H9 (cell line): ENCODE results near the gene TIMELESS. TPM values are rescaled to one million over a fixed set of nuclear protein-coding genes. Genes with fewer than 3 reads are reported as not detected.
A peak's percentile ranks its signal among the peaks of the same experiment; 100 is the strongest.
"Not testable (repeated sequence)": the region's sequence is repeated elsewhere in the genome, so short reads cannot be mapped to it uniquely, and the experiment has no call there.

Experiments
- DNase-seq: peaks from one replicate; pipeline ENCODE4 v3.0.0-alpha.2; 2017
- H2AFZ ChIP-seq: one replicate; pipeline ENCODE4 v1.6.1; 2013; ENCODE audit warnings: mild to moderate bottlenecking, low read length, control low read depth, moderate library complexity
- H2AK5ac ChIP-seq: 2 replicates; pipeline ENCODE4 v1.6.1; 2013; ENCODE audit warnings: low read length, control low read depth, mixed read lengths; ENCODE audit not compliant: insufficient read length
- H2BK120ac ChIP-seq: one replicate; pipeline ENCODE4 v1.6.1; 2013; ENCODE audit warnings: low read depth, mild to moderate bottlenecking, low read length, control low read depth, inconsistent platforms; ENCODE audit not compliant: poor library complexity, severe bottlenecking
- H2BK12ac ChIP-seq: 2 replicates; pipeline ENCODE4 v1.6.1; 2013; ENCODE audit warnings: low read length, control low read depth, mixed read lengths, low read depth; ENCODE audit not compliant: insufficient read length
- H2BK15ac ChIP-seq: 2 replicates; pipeline ENCODE4 v1.6.1; 2013; ENCODE audit warnings: low read depth, low read length, control low read depth
- H2BK20ac ChIP-seq: one replicate; pipeline ENCODE4 v1.6.1; 2013; ENCODE audit warnings: low read depth, mild to moderate bottlenecking, low read length, control low read depth, inconsistent platforms; ENCODE audit not compliant: poor library complexity, severe bottlenecking
- H2BK5ac ChIP-seq: 2 replicates; pipeline ENCODE4 v1.6.1; 2013; ENCODE audit warnings: low read length, control low read depth, mixed read lengths; ENCODE audit not compliant: insufficient read length
- H3K14ac ChIP-seq: 2 replicates; pipeline ENCODE4 v1.6.1; 2013; ENCODE audit warnings: low read length, control low read depth; ENCODE audit not compliant: insufficient read depth
- H3K18ac ChIP-seq: 2 replicates; pipeline ENCODE4 v1.6.1; 2013; ENCODE audit warnings: low read depth, mild to moderate bottlenecking, mixed read lengths, low read length, control low read depth; ENCODE audit not compliant: insufficient read length
- H3K23ac ChIP-seq: 2 replicates; pipeline ENCODE4 v1.6.1; 2013; ENCODE audit warnings: low read length, control low read depth, mixed read lengths, low read depth; ENCODE audit not compliant: insufficient read length
- H3K23me2 ChIP-seq: 2 replicates; pipeline ENCODE4 v1.6.1; 2013; ENCODE audit warnings: low read depth, mild to moderate bottlenecking, mixed read lengths, low read length, control low read depth; ENCODE audit not compliant: insufficient read length, poor library complexity, severe bottlenecking
- H3K27ac ChIP-seq: 2 replicates; pipeline ENCODE4 v1.5.1; 2013; ENCODE audit warnings: low read length, control low read depth, mixed read lengths, low read depth; ENCODE audit not compliant: insufficient read length
- H3K27me3 ChIP-seq: 2 replicates; pipeline ENCODE4 v1.6.1; 2013; ENCODE audit warnings: low read length, control low read depth, inconsistent platforms; ENCODE audit not compliant: insufficient read depth
- H3K4ac ChIP-seq: 2 replicates; pipeline ENCODE4 v1.6.1; 2013; ENCODE audit warnings: low read depth, mild to moderate bottlenecking, control low read depth, inconsistent platforms, low read length, moderate library complexity
- H3K4me1 ChIP-seq: 2 replicates; pipeline ENCODE4 v1.6.1; 2013; ENCODE audit warnings: low read length, control low read depth, inconsistent platforms; ENCODE audit not compliant: insufficient read depth
- H3K4me2 ChIP-seq: 2 replicates; pipeline ENCODE4 v1.6.1; 2013; ENCODE audit warnings: low read length, control low read depth, mixed read lengths; ENCODE audit not compliant: insufficient read length, insufficient read depth
- H3K56ac ChIP-seq: 2 replicates; pipeline ENCODE4 v1.6.1; 2013; ENCODE audit warnings: low read depth, mild to moderate bottlenecking, mixed read lengths, low read length, control low read depth; ENCODE audit not compliant: insufficient read length
- H3K79me1 ChIP-seq: 2 replicates; pipeline ENCODE4 v1.6.1; 2013; ENCODE audit warnings: low read depth, mild to moderate bottlenecking, moderate library complexity, low read length, control low read depth, inconsistent platforms; ENCODE audit not compliant: insufficient read depth, poor library complexity, severe bottlenecking
- H3K79me2 ChIP-seq: 2 replicates; pipeline ENCODE4 v1.6.1; 2013; ENCODE audit warnings: low read length, control low read depth, inconsistent platforms; ENCODE audit not compliant: insufficient read depth
- H3K9ac ChIP-seq: 2 replicates; pipeline ENCODE4 v1.6.1; 2013; ENCODE audit warnings: low read length, control low read depth, mixed read lengths; ENCODE audit not compliant: insufficient read length; ENCODE audit errors: extremely low read depth
- H3K9me3 ChIP-seq: one replicate; pipeline ENCODE4 v1.6.1; 2013; ENCODE audit warnings: low read depth, low read length, inconsistent platforms; ENCODE audit not compliant: control insufficient read depth
- H3T11ph ChIP-seq: one replicate; pipeline ENCODE4 v1.6.1; 2013; ENCODE audit warnings: mild to moderate bottlenecking, low read length, control low read depth, inconsistent platforms
- H4K20me1 ChIP-seq: one replicate; pipeline ENCODE4 v1.6.1; 2013; ENCODE audit not compliant: control insufficient read depth, insufficient read length, insufficient read depth
- H4K5ac ChIP-seq: 2 replicates; pipeline ENCODE4 v1.6.1; 2013; ENCODE audit warnings: low read depth, mild to moderate bottlenecking, mixed read lengths, low read length, control low read depth; ENCODE audit not compliant: insufficient read length
- H4K8ac ChIP-seq: replicated peaks from 2 replicates; pipeline ENCODE4 v1.6.1; 2013; ENCODE audit warnings: low read length, control low read depth, mixed read lengths, low read depth; ENCODE audit not compliant: insufficient read length
- H4K91ac ChIP-seq: 2 replicates; pipeline ENCODE4 v1.6.1; 2013; ENCODE audit warnings: low read depth, mild to moderate bottlenecking, moderate library complexity, mixed read lengths, low read length, control low read depth; ENCODE audit not compliant: insufficient read length
- H3K27ac Mint-ChIP-seq, 3 experiments: 2 replicates in 2 of 3; 3 replicates in 1 of 3; pipeline ENCODE4 v1.8.0; 2020 to 2021; ENCODE audit warnings: mixed read lengths in 3 of 3, mild to moderate bottlenecking in 1 of 3, moderate library complexity in 1 of 3
- H3K27me3 Mint-ChIP-seq: 2 replicates; pipeline ENCODE4 v1.8.0; 2021; ENCODE audit warnings: low read depth, mild to moderate bottlenecking, moderate library complexity, mixed read lengths
- H3K36me3 Mint-ChIP-seq, 3 experiments: 2 replicates in 2 of 3; 3 replicates in 1 of 3; pipeline ENCODE4 v1.8.0; 2020 to 2021; ENCODE audit warnings: low read depth in 3 of 3, mixed read lengths in 3 of 3; ENCODE audit not compliant: insufficient read depth in 1 of 3
- H3K4me1 Mint-ChIP-seq, 2 experiments: 2 replicates each; pipeline ENCODE4 v1.8.0; 2020; ENCODE audit warnings: mixed read lengths in 2 of 2
- H3K4me3 Mint-ChIP-seq, 2 experiments: 2 replicates in 1 of 2; 3 replicates in 1 of 2; pipeline ENCODE4 v1.8.0; 2020 to 2021; ENCODE audit warnings: mild to moderate bottlenecking in 2 of 2, mixed read lengths in 2 of 2, moderate library complexity in 1 of 2
- H3K9me3 Mint-ChIP-seq, 2 experiments: 2 replicates in 1 of 2; 3 replicates in 1 of 2; pipeline ENCODE4 v1.8.0; 2020; ENCODE audit warnings: mild to moderate bottlenecking in 2 of 2, mixed read lengths in 2 of 2, moderate library complexity in 1 of 2
- WGBS: extraction: QIAGEN DNeasy Blood & Tissue Kit; methylation state at CpG from one replicate; pipeline ENCODE4 v1.1.7; 2013; ENCODE audit warnings: missing lambda C conversion rate, low lambda C conversion rate, mixed read lengths; ENCODE audit not compliant: insufficient read length; ENCODE audit errors: extremely low coverage; 5-methylcytosine and 5-hydroxymethylcytosine counted together
- total RNA-seq: library from RNA; stranded (reverse); gene quantifications from 2 replicates; pipeline ENCODE4 v1.2.1, GENCODE V29; 2021

TIMELESS gene
- total RNA-seq, 1 experiment from 2014 or later = 68.0 TPM

DNA sequence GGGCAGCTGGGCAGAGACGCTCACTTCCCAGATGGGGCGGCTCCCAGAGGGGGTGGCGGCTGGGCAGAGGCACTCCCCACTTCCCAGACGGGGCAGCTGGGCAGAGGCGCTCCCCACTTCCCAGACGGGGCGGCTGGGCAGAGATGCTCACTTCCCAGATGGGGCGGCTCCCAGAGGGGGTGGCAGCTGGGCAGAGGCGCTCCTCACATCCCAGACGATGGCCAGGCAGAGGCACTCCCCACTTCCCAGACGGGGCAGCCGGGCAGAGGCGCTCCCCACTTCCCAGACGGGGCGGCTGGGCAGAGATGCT is 44.8 kb upstream of the TIMELESS start:
- H3K9me3 Mint-ChIP-seq = peaks cover 30 to 31% of the 10 kb centered on the region in 2 experiments
- H3K4me3 Mint-ChIP-seq, H2BK20ac ChIP-seq, H3K23me2 ChIP-seq, H3T11ph ChIP-seq, H3K79me1 ChIP-seq, H3K18ac ChIP-seq, H3K9me3 ChIP-seq, H2BK12ac ChIP-seq, H4K91ac ChIP-seq, H2BK5ac ChIP-seq, H3K4me2 ChIP-seq, H4K20me1 ChIP-seq, H3K9ac ChIP-seq, H3K36me3 Mint-ChIP-seq, H3K4me1 ChIP-seq, H3K14ac ChIP-seq, H3K4ac ChIP-seq, H3K27ac Mint-ChIP-seq, H2AK5ac ChIP-seq, DNase-seq, H2AFZ ChIP-seq, H3K23ac ChIP-seq, H3K27ac ChIP-seq, H2BK15ac ChIP-seq, H3K79me2 ChIP-seq, H2BK120ac ChIP-seq, H4K8ac ChIP-seq, H4K5ac ChIP-seq, H3K56ac ChIP-seq: not testable (repeated sequence)
- WGBS = no CpG with 5 or more reads among the region's 15 CpGs
- peaks cover 14% of the 10 kb centered on the region; the same call in 1 of the 2 replicates for H3K27me3 ChIP-seq
- peaks cover 58% of the 10 kb centered on the region for H3K27me3 Mint-ChIP-seq
- H3K4me1 Mint-ChIP-seq = peaks cover 11% of the 10 kb centered on the region in 2 experiments

DNA sequence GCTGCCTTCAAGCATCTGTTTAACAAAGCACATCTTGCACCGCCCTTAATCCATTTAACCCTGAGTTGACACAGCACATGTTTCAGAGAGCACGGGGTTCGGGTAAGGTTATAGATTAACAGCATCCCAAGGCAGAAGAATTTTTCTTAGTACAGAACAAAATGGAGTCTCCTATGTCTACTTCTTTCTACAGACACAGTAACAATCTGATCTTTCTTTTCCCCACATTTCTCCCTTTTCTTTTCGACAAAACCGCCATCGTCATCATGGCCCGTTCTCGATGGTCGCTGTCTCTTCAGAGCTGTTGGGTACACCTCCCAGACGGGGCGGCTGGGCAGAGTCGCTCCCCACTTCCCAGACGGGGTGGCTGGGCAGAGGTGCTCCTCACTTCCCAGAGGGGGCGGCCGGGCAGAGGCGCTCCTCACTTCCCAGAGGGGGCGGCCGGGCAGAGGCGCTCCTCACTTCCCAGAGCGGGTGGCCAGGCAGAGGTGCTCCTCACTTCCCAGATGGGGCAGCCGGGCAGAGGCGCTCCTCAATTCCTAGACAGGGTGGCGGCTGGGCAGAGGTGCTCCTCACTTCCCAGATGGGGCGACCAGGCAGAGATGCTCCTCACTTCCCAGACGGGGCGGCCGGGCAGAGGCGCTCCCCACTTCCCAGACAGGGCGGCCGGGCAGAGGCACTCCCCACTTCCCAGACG is 44.3 kb upstream of the TIMELESS start:
- Mint-ChIP-seq H3K9me3 (peaks cover 33 to 36% of the 10 kb centered on the region in 2 experiments), H3K27me3 (peaks cover 60% of the 10 kb centered on the region)
- H3K27ac ChIP-seq, H3K79me1 ChIP-seq, H3T11ph ChIP-seq, H2BK120ac ChIP-seq, H3K4me2 ChIP-seq, H4K20me1 ChIP-seq, H3K9ac ChIP-seq, H2BK15ac ChIP-seq, H2BK12ac ChIP-seq, H3K4ac ChIP-seq, H2BK20ac ChIP-seq, H4K8ac ChIP-seq, H4K91ac ChIP-seq, H3K36me3 Mint-ChIP-seq, H3K23ac ChIP-seq, H3K18ac ChIP-seq, H3K79me2 ChIP-seq, H2BK5ac ChIP-seq, H3K14ac ChIP-seq, H3K56ac ChIP-seq, H3K23me2 ChIP-seq, H4K5ac ChIP-seq, H2AK5ac ChIP-seq, H3K4me3 Mint-ChIP-seq, H3K27ac Mint-ChIP-seq, H3K4me1 ChIP-seq, H3K4me1 Mint-ChIP-seq, H3K9me3 ChIP-seq, H2AFZ ChIP-seq: not testable (repeated sequence)
- WGBS = no CpG with 5 or more reads among the region's 31 CpGs
- peak; percentile 14 for DNase-seq
- peaks cover 18% of the 10 kb centered on the region; the same call in 1 of the 2 replicates for H3K27me3 ChIP-seq
